OCI-LY3 (cell line): ENCODE results near the gene PYY.

Experiments used
- EZH2phosphoT487 ChIP-seq: fragments of 200-600 bp; shearing (Covaris generic); IDR thresholded peaks from 2 replicates; pipeline ENCODE4 v1.6.1; 2018; ENCODE audit warnings: antibody characterized with exemption, mixed run types, low read depth
- TF ChIP-seq, protein P1 (sequence below): fragments of 200-600, 300-600 bp; sonication (generic); IDR thresholded peaks from 2 replicates; pipeline ENCODE4 v1.5.1; 2014; ENCODE audit warnings: antibody characterized with exemption, low read length, low read depth

DNA sequence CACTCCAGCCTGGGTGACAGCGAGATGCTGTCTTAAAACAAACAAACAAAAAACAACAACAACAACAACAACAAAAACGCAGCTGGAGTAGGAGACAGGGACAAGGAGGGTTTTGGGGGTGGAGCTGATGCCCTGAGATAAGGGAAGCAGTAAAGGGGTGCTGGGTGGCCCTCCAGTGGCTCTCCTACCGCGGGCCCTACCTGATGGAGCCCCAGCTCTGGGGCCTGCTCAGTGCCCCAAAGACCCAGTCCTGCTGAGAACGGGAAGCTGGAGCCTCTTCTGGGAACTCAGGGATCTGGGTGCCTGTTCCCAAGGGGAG lies 29.4 kb upstream of the PYY start:
- TF ChIP-seq, protein P1, sequence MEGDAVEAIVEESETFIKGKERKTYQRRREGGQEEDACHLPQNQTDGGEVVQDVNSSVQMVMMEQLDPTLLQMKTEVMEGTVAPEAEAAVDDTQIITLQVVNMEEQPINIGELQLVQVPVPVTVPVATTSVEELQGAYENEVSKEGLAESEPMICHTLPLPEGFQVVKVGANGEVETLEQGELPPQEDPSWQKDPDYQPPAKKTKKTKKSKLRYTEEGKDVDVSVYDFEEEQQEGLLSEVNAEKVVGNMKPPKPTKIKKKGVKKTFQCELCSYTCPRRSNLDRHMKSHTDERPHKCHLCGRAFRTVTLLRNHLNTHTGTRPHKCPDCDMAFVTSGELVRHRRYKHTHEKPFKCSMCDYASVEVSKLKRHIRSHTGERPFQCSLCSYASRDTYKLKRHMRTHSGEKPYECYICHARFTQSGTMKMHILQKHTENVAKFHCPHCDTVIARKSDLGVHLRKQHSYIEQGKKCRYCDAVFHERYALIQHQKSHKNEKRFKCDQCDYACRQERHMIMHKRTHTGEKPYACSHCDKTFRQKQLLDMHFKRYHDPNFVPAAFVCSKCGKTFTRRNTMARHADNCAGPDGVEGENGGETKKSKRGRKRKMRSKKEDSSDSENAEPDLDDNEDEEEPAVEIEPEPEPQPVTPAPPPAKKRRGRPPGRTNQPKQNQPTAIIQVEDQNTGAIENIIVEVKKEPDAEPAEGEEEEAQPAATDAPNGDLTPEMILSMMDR: no peak
- TF ChIP-seq EZH2phosphoT487: no peak
